CD14-positive monocyte (primary cell): ENCODE data around the gene BCL2L11. TPM values are rescaled to one million over a fixed set of nuclear protein-coding genes. Genes with fewer than 3 reads are reported as not detected.

ENCODE experiments used
- DNase-seq, 3 donors: peaks; one replicate each; pipeline ENCODE4 v3.0.0-alpha.2; 2011 to 2022
- H2AFZ ChIP-seq: 2 replicates; pipeline ENCODE4 v1.6.0; 2012; ENCODE audit warnings: mild to moderate bottlenecking, low read depth, low read length, inconsistent platforms; ENCODE audit not compliant: insufficient read depth, poor library complexity, severe bottlenecking
- H3K27ac ChIP-seq, 2 donors: 1 replicate in 1 of 2; 2 replicates in 1 of 2; pipeline ENCODE4 v1.5.1; 2012 to 2013; ENCODE audit warnings: low read length in 2 of 2, control low read depth in 1 of 2, inconsistent platforms in 1 of 2, low read depth in 1 of 2, mild to moderate bottlenecking in 1 of 2
- H3K27me3 ChIP-seq, 2 donors: one replicate each; pipeline versions ENCODE4 v1.6.0 to v1.6.1; 2011 to 2013; ENCODE audit warnings: low read length in 2 of 2; ENCODE audit not compliant: control insufficient read depth in 2 of 2, insufficient read depth in 2 of 2
- H3K36me3 ChIP-seq, 2 donors: replicated peaks in 1 of 2; 1 replicate in 1 of 2; 2 replicates in 1 of 2; pipeline versions ENCODE4 v1.5.1 to v1.6.1; 2012 to 2013; ENCODE audit warnings: low read length in 2 of 2, control low read depth in 1 of 2, inconsistent platforms in 1 of 2, mild to moderate bottlenecking in 1 of 2; ENCODE audit not compliant: insufficient read depth in 2 of 2, control insufficient read depth in 1 of 2
- H3K4me1 ChIP-seq, 2 donors: 1 replicate in 1 of 2; 2 replicates in 1 of 2; pipeline versions ENCODE4 v1.5.1 to v1.6.1; 2012 to 2013; ENCODE audit warnings: low read length in 2 of 2, control low read depth in 1 of 2, inconsistent platforms in 1 of 2, mild to moderate bottlenecking in 1 of 2, moderate library complexity in 1 of 2; ENCODE audit not compliant: insufficient read depth in 2 of 2, control insufficient read depth in 1 of 2
- H3K4me2 ChIP-seq: replicated peaks from 2 replicates; pipeline ENCODE3; 2012; ENCODE audit warnings: low read length, moderate library complexity, mild to moderate bottlenecking; ENCODE audit not compliant: poor library complexity, severe bottlenecking; ENCODE audit errors: extremely low read depth
- H3K4me3 ChIP-seq, 3 experiments: fragments of 200-600 bp in 1 of 3; sonication (generic) in 1 of 3; replicated peaks in 1 of 3; 1 replicate in 2 of 3; 2 replicates in 1 of 3; pipeline ENCODE4 v1.5.1; 2011 to 2013; ENCODE audit warnings: low read length in 3 of 3, mild to moderate bottlenecking in 3 of 3, control low read depth in 2 of 3, low read depth in 2 of 3, inconsistent platforms in 1 of 3, moderate library complexity in 1 of 3
- H3K79me2 ChIP-seq: 2 replicates; pipeline ENCODE4 v1.6.0; 2012; ENCODE audit warnings: mild to moderate bottlenecking, control low read depth, inconsistent platforms, low read length, moderate library complexity; ENCODE audit not compliant: insufficient read depth
- H3K9ac ChIP-seq: 2 replicates; pipeline ENCODE4 v1.6.0; 2017; ENCODE audit warnings: low read length, mild to moderate bottlenecking; ENCODE audit not compliant: insufficient read depth, poor library complexity, severe bottlenecking
- H3K9me3 ChIP-seq, 2 donors: replicated peaks in 1 of 2; 1 replicate in 1 of 2; 2 replicates in 1 of 2; pipeline versions ENCODE4 v1.5.1 to v1.6.1; 2012 to 2013; ENCODE audit warnings: low read length in 2 of 2, control low read depth in 1 of 2; ENCODE audit not compliant: control insufficient read depth in 1 of 2, insufficient read depth in 1 of 2
- H4K20me1 ChIP-seq: 2 replicates; pipeline ENCODE4 v1.6.0; 2012; ENCODE audit warnings: mild to moderate bottlenecking, low read length, control low read depth, moderate library complexity; ENCODE audit not compliant: insufficient read depth
- H3K27ac Mint-ChIP-seq, 7 donors: one replicate each; pipeline ENCODE4 v1.8.0; 2020; ENCODE audit warnings: mild to moderate bottlenecking in 7 of 7, mixed read lengths in 7 of 7, moderate library complexity in 6 of 7, inconsistent platforms in 2 of 7
- H3K27me3 Mint-ChIP-seq, 3 donors: one replicate each; pipeline ENCODE4 v1.8.0; 2021 to 2022; ENCODE audit warnings: low read depth in 3 of 3, mild to moderate bottlenecking in 3 of 3, mixed read lengths in 3 of 3, moderate library complexity in 3 of 3, inconsistent platforms in 1 of 3
- H3K36me3 Mint-ChIP-seq, 2 donors: one replicate each; pipeline ENCODE4 v1.8.0; 2020; ENCODE audit warnings: mixed read lengths in 2 of 2, inconsistent platforms in 1 of 2, mild to moderate bottlenecking in 1 of 2
- H3K4me1 Mint-ChIP-seq: one replicate; pipeline ENCODE4 v1.8.0; 2020; ENCODE audit warnings: mild to moderate bottlenecking, mixed read lengths
- H3K4me3 Mint-ChIP-seq, 2 donors: one replicate each; pipeline ENCODE4 v1.8.0; 2020; ENCODE audit warnings: mild to moderate bottlenecking in 2 of 2, mixed read lengths in 2 of 2, moderate library complexity in 1 of 2
- H3K9me3 Mint-ChIP-seq, 7 donors: one replicate each; pipeline ENCODE4 v1.8.0; 2020 to 2022; ENCODE audit warnings: mixed read lengths in 7 of 7, mild to moderate bottlenecking in 6 of 7, moderate library complexity in 6 of 7, inconsistent platforms in 2 of 7
- CTCF ChIP-seq: fragments of 200-600 bp; IDR thresholded peaks from one replicate; pipeline ENCODE4 v1.8.0; 2022; ENCODE audit warnings: antibody characterized with exemption, mild to moderate bottlenecking
- WGBS: methylation state at CpG from one replicate; pipeline ENCODE4 v1.1.5; 2013; ENCODE audit warnings: missing lambda C conversion rate; ENCODE audit not compliant: insufficient coverage; 5-methylcytosine and 5-hydroxymethylcytosine counted together
- intact Hi-C, 2 donors: fragments of 100-400 bp; cut with micrococcal nuclease; formaldehyde crosslinking; loops; one replicate each; pipeline versions ENCODE4 v1.15.0 to v1.15.1; 2023
- polyA plus RNA-seq, 3 donors: library from polyadenylated mRNA; depleted of rRNA in 1 of 3; unstranded in 2 of 3; stranded (reverse) in 1 of 3; fragments of 300-500 nt in 2 of 3; fragments of >200 nt in 1 of 3; fragmentation: Illumina TruSeq in 2 of 3; gene quantifications; 1 replicate in 2 of 3; 2 replicates in 1 of 3; pipeline ENCODE4 v1.2.3, GENCODE V29; 2012 to 2021

BCL2L11 gene
- polyA plus RNA-seq, 3 donors, result 8.8 to 27.6 (median 20.4) TPM

- H3K27me3 ChIP-seq, result peaks cover 0 to 2% of the 10 kb centered on the region in 2 donors
- H2AFZ ChIP-seq, result peak overlapping the region; percentile 51
- H3K4me1 ChIP-seq, result peaks cover 13 to 14% of the 10 kb centered on the region in 2 donors
- H3K4me2 ChIP-seq, result peak overlapping the region; percentile 46
- H3K9ac ChIP-seq, result no peak overlapping the region
- peak overlapping the region in 6 of 7 donors; percentile 58 to 83 (median 74) for H3K27ac Mint-ChIP-seq
- H3K4me3 Mint-ChIP-seq, result peak overlapping the region; percentile 20 to 69
- no peaks in the 10 kb centered on the region for H3K79me2 ChIP-seq
- no peak for TF ChIP-seq CTCF
- intact Hi-C loops, result loop anchor here in 1 of 2 donors (5.0 kb wide), 1 partner anchor 108 kb away; no protein-coding TSS in a partner anchor
- no peaks in the 10 kb centered on the region for H4K20me1 ChIP-seq
- peak overlapping the region in 1 of 3 experiments; percentile 52 for H3K4me3 ChIP-seq
- H3K27me3 Mint-ChIP-seq, result peaks cover 0 to 4% (median 2%) of the 10 kb centered on the region in 3 donors
- no peaks in the 10 kb centered on the region for H3K36me3 Mint-ChIP-seq
- no peaks in the 10 kb centered on the region for H3K9me3 ChIP-seq
- H3K4me1 Mint-ChIP-seq, result peaks cover 13% of the 10 kb centered on the region
- peak overlapping the region; percentile 6 to 39 for H3K27ac ChIP-seq
- 100% methylated on average over 4 of the region's 5 CpGs for WGBS
- no peaks in the 10 kb centered on the region for H3K36me3 ChIP-seq
- DNase-seq, result no peak
- H3K9me3 Mint-ChIP-seq, result peaks cover 0 to 2% (median 0%) of the 10 kb centered on the region in 7 donors
These were observed 20.5 kb upstream of the BCL2L11 start for GRCh38 chr2:111100087-111100764.

- intact Hi-C loops, result loop anchor here in 1 of 2 donors (5.0 kb wide), 1 partner anchor 108 kb away; no protein-coding TSS in a partner anchor
These were observed 19.9 kb upstream of the BCL2L11 start for GRCh38 chr2:111100765-111101162.

More at GRCh38 chr2:111100765-111101162, 19.9 kb upstream of the BCL2L11 start:
- Histone ChIP-seq H3K36me3 (no peaks in the 10 kb centered on the region), H3K9me3 (no peaks in the 10 kb centered on the region), H3K27me3 (peaks cover 0 to 2% of the 10 kb centered on the region in 2 donors), H3K4me2 (peak overlapping the region; percentile 46), H3K4me1 (peaks cover 13 to 14% of the 10 kb centered on the region in 2 donors), H2AFZ (peak overlapping the region; percentile 51), H3K4me3 (peak overlapping the region in 1 of 3 experiments; percentile 52), H3K9ac (no peak overlapping the region), H3K79me2 (no peaks in the 10 kb centered on the region), H4K20me1 (no peaks in the 10 kb centered on the region), H3K27ac (peak overlapping the region; percentile 6 to 39)
- Mint-ChIP-seq H3K4me3 (peak overlapping the region; percentile 20 to 69), H3K27ac (peak overlapping the region; percentile 41 to 83 (median 68)), H3K4me1 (peaks cover 13% of the 10 kb centered on the region), H3K9me3 (peaks cover 0 to 2% (median 0%) of the 10 kb centered on the region in 7 donors), H3K27me3 (peaks cover 0 to 4% (median 2%) of the 10 kb centered on the region in 3 donors), H3K36me3 (no peaks in the 10 kb centered on the region)
- peak; percentile 33 for TF ChIP-seq CTCF
- WGBS, result 0% methylated on average over 1 of the region's 5 CpGs
- DNase-seq, result peak; percentile 80 to 91 (median 90)
